GM12878 (cell line): ENCODE data around the gene MANEAL.

Source experiments
- CBX3 ChIP-seq: fragments of 200-600 bp; sonication (generic); IDR thresholded peaks from 2 replicates; pipeline ENCODE4 v1.6.1; 2016; ENCODE audit warnings: low read depth, borderline replicate concordance
- GABPA ChIP-seq: IDR thresholded peaks from 2 replicates; pipeline ENCODE4 v1.6.1; 2014; ENCODE audit warnings: antibody characterized with exemption, low read depth, mild to moderate bottlenecking, inconsistent platforms
- HDGF ChIP-seq: fragments of 450-650 bp; IDR thresholded peaks from 2 replicates; pipeline ENCODE4 v1.6.1; 2016; ENCODE audit warnings: antibody characterized with exemption
- NFYB ChIP-seq: IDR thresholded peaks from 2 replicates; pipeline ENCODE4 v1.6.1; 2011; ENCODE audit warnings: low read depth, mild to moderate bottlenecking, low read length, improper control_type of control experiment, moderate library complexity; ENCODE audit not compliant: insufficient read depth
- SMC3 ChIP-seq: IDR thresholded peaks from 2 replicates; pipeline ENCODE4 v1.6.1; 2011; ENCODE audit warnings: low read length, improper control_type of control experiment, borderline replicate concordance
- SREBF2 ChIP-seq: IDR thresholded peaks from 2 replicates; pipeline ENCODE4 v1.6.1; 2012; ENCODE audit warnings: mild to moderate bottlenecking, low read length
- TCF7 ChIP-seq: IDR thresholded peaks from 2 replicates; pipeline ENCODE4 v1.6.1; 2014; ENCODE audit warnings: antibody characterized with exemption, borderline replicate concordance
- ZNF274 ChIP-seq: IDR thresholded peaks from one replicate; pipeline ENCODE4 v1.8.0; 2011; ENCODE audit not compliant: insufficient read length, insufficient read depth
- TF ChIP-seq, protein P1 (sequence below), 3 experiments: IDR thresholded peaks in 2 of 3; conservative IDR thresholded peaks in 1 of 3; 2 replicates each; pipeline ENCODE4 v1.5.1; 2011; ENCODE audit warnings: low read depth in 3 of 3, low read length in 3 of 3, mild to moderate bottlenecking in 3 of 3, control low read depth in 2 of 3, moderate library complexity in 2 of 3, inconsistent platforms in 1 of 3, mixed read lengths in 1 of 3; ENCODE audit not compliant: control insufficient read depth in 2 of 3, insufficient read depth in 1 of 3; ENCODE audit errors: extremely low read depth in 1 of 3

DNA sequence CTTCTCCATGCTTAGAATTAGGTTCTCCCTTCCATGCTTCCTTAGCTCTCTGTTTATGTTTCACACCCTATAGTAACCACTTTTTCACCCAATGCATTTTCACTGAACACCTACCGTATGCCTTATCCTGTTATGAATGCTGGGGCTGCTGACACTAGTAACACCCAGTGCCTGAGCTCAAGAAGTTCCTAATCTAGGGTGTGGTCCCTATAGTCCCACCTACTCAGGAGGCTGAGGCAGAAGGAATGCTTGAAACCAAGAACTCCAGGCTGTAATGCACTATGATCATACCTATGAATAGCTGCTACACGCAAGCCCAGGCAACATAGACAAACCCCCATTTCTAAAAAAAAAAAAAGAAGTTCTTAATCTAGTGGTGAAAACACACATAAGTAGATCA lies 34.2 kb upstream of the MANEAL start:
- TF ChIP-seq, protein P1, sequence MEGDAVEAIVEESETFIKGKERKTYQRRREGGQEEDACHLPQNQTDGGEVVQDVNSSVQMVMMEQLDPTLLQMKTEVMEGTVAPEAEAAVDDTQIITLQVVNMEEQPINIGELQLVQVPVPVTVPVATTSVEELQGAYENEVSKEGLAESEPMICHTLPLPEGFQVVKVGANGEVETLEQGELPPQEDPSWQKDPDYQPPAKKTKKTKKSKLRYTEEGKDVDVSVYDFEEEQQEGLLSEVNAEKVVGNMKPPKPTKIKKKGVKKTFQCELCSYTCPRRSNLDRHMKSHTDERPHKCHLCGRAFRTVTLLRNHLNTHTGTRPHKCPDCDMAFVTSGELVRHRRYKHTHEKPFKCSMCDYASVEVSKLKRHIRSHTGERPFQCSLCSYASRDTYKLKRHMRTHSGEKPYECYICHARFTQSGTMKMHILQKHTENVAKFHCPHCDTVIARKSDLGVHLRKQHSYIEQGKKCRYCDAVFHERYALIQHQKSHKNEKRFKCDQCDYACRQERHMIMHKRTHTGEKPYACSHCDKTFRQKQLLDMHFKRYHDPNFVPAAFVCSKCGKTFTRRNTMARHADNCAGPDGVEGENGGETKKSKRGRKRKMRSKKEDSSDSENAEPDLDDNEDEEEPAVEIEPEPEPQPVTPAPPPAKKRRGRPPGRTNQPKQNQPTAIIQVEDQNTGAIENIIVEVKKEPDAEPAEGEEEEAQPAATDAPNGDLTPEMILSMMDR (IDR thresholded peaks at IDR 0.05 in 2 of 3, conservative IDR thresholded peaks at IDR 0.05 in 1 of 3; ENCODE audit: control insufficient read depth in 2 of 3, extremely low read depth in 1 of 3, insufficient read depth in 1 of 3, low read depth in 3 of 3, low read length in 3 of 3): no peak
- TF ChIP-seq ZNF274: no peak
- no peak for TF ChIP-seq NFYB
- TF ChIP-seq HDGF: no peak
- TF ChIP-seq SREBF2: no peak
- no peak for TF ChIP-seq CBX3
- TF ChIP-seq SMC3: no peak
- no peak for TF ChIP-seq GABPA
- TF ChIP-seq TCF7: no peak
